ENCODE measurements around the gene PLXNA4.

Gene PLXNA4

DNA sequence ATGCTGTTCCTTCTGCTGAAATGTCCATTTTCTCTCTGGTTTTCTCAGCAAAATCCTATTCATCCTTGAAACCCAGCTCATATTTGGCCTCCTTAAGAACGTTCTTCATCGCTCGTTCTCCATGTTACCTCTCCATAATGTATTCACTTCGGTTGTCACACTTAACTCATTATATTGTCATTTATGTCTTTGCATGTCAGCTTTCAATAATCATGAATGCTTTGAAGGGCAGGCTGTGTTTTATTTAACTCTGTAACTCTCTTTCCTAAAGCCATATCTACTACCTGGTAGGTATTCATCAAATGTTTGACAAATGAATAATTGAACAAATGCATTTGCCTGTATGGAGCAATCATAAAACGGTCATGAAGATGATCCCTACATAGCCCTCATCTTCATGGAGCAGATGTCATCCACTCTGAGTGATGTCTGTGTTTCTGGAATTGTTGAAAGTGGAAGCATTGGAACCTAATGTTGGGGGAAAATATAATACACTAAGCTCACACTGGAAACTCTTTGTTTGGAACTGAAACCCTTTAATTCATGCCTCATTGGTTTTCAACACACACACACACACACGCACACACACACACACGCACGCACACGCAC is 303.4 kb downstream of the PLXNA4 start:
- TF ChIP-seq, protein P1, sequence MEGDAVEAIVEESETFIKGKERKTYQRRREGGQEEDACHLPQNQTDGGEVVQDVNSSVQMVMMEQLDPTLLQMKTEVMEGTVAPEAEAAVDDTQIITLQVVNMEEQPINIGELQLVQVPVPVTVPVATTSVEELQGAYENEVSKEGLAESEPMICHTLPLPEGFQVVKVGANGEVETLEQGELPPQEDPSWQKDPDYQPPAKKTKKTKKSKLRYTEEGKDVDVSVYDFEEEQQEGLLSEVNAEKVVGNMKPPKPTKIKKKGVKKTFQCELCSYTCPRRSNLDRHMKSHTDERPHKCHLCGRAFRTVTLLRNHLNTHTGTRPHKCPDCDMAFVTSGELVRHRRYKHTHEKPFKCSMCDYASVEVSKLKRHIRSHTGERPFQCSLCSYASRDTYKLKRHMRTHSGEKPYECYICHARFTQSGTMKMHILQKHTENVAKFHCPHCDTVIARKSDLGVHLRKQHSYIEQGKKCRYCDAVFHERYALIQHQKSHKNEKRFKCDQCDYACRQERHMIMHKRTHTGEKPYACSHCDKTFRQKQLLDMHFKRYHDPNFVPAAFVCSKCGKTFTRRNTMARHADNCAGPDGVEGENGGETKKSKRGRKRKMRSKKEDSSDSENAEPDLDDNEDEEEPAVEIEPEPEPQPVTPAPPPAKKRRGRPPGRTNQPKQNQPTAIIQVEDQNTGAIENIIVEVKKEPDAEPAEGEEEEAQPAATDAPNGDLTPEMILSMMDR (conservative IDR thresholded peaks at IDR 0.05; ENCODE audit: low read depth, low read length): no peak
- no peak for DNase-seq (ENCODE audit: low read depth)
- H3K4me3 ChIP-seq (ENCODE audit: low read depth, low read length): no peak overlapping the region

DNA sequence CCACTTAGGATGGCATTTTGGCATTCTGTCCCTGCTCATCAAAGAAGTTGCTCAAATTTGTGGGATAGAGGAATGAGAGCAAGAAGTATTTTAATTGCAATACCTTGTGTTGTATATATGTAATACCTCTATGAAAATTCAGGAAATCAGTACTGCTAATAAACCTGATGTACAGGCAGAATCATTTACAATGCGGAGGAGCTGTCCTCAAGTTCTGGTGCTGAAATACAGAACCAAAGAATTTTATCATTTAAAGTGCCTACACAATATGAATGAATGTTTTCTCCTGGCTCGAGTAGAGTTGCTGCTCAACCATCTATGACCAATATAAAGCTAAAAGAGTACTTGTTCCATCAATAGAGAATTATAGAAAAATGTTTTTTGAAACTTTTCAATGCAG is 305.8 kb downstream of the PLXNA4 start:
- H3K4me3 ChIP-seq (ENCODE audit: low read depth, low read length): no peak overlapping the region
- DNase-seq (ENCODE audit: low read depth): peak; percentile 26

DNA sequence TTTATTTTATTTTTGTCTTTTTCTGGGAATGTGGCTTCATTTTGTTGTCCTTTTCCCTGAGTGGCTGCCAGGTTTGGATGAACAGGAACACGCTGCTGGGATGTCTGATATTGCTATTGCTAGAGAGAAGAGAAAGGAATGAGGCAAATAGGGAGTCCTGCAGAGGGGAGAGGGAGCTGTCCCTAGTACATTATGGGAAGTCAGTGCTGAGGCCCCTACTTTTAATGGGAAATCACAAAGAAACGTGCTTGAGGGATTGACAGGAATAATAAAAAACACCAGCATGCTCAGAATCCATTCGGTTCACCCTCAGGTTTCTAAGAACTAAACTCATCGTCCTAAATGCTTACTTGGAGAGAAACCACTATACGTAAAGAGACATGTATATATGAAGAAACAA is 306.6 kb downstream of the PLXNA4 start:
- H3K4me3 ChIP-seq (ENCODE audit: low read depth, low read length): no peak overlapping the region
- TF ChIP-seq, protein P1 (conservative IDR thresholded peaks at IDR 0.05; ENCODE audit: low read depth, low read length): no peak
- no peak for DNase-seq (ENCODE audit: low read depth)

More for the DNA sequence above, 305.8 kb downstream of the PLXNA4 start:
- TF ChIP-seq, protein P1 (conservative IDR thresholded peaks at IDR 0.05; ENCODE audit: low read depth, low read length): no peak

DNA sequence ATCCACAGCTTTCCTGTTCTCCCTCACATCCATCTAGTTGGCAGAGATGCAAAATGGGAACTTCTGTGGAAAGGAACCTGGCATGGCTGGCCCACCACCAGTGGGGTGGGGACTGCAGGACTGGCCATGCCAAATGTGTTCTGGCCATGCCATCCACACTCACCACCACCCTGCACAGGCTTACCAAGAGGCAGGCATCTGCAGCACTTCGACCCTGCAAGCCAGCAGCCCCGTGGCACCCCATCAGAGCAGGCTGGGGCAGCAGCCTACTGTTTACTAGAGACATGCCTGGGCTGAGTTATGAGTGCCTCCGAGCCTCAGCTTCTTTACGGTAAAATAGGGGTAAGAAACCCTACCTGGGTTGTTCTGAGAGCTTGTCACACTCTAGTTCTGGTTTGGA is 313.1 kb downstream of the PLXNA4 start:
- TF ChIP-seq, protein P1 (conservative IDR thresholded peaks at IDR 0.05; ENCODE audit: low read depth, low read length): no peak
- no peak overlapping the region for H3K4me3 ChIP-seq (ENCODE audit: low read depth, low read length)
- DNase-seq (ENCODE audit: low read depth): no peak

DNA sequence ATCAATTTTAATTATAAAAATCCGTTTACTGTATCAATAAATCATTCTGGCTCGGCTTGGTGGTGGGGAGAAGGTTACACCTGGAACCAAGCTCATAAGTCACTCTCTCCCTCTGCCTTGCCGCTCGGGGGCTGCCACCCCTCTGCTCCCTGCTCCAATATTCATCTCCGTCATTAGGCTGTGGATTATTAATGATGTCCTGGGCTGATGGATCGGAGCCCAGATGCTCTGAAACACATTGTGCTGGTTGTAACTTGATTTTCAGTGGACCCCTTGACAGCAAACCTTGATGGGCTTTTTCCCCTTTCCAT is 314.2 kb downstream of the PLXNA4 start:
- DNase-seq (ENCODE audit: low read depth): no peak
- H3K4me3 ChIP-seq (ENCODE audit: low read depth, low read length): no peak overlapping the region
- TF ChIP-seq, protein P1 (conservative IDR thresholded peaks at IDR 0.05; ENCODE audit: low read depth, low read length): no peak

DNA sequence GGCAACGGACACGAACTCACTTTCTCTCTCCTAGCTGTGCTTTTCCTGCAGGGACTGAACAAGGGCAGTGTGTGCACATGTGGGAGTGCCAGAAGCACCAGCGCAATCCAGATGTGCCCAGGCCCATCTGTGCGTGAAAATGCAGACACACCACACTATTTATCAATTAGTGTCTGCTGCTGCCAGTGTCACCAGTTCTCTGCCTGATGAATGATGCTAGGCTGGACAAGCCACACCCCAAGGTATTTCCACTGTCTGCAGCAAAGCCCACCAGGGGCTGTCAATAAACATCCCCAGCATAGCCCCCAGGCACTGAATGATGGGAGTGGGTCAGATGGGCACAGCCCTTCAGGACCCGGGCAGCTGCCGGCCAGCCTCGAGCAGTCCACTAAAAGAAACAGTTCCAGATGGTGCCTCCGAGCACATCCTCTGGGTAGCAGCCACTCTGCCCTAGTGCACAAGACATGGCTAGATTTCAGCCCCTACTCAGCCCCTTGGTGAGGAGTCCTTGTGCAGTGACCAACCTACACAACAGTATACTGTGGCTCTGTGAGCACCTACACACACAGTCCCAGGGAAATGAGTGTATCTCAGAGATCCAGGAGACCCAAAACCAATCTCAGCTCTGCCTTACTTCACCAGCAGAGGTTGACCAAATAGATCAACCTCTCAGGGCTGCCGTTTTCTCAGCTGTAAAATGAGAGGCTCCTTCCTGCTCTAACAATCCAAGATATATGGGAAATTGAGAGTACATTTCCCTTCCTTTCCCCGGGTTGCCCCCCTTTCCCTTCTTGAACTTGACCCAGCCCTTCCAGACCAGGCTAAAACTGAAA is 314.7 kb downstream of the PLXNA4 start:
- DNase-seq (ENCODE audit: low read depth): no peak
- H3K4me3 ChIP-seq (ENCODE audit: low read depth, low read length): no peak overlapping the region
- TF ChIP-seq, protein P1 (conservative IDR thresholded peaks at IDR 0.05; ENCODE audit: low read depth, low read length): no peak

DNA sequence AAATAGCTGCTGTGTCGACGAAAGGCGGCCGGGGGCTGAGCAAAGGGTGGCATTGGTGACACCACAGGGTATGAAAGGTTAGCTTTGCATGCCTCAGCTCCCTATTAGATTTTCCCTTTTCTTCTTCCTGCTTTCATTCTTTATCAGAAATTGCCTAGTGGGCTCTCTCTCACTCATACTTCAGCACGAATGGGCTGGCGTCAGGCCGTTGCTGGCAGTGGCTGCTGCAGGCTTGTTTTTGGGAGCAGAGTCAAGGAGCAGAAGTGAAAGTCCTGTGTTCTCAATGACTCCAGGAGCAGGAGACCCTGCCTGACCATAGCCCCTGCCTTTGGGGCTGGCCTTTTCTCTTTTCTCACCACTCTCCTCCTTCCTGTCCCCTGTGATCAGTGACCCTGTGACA is 318.0 kb downstream of the PLXNA4 start:
- no peak overlapping the region for H3K4me3 ChIP-seq (ENCODE audit: low read depth, low read length)
- TF ChIP-seq, protein P1 (conservative IDR thresholded peaks at IDR 0.05; ENCODE audit: low read depth, low read length): no peak
- DNase-seq (ENCODE audit: low read depth): no peak

Data from choroid plexus epithelial cell (primary cell).